GM13976 (cell line): ENCODE results near the gene B3GNT2.
"Not testable (repeated sequence)": the region's sequence is repeated elsewhere in the genome, so short reads cannot be mapped to it uniquely, and the experiment has no call there.

Experiments
- DNase-seq: peaks from one replicate; pipeline ENCODE4 v3.0.0; 2012; ENCODE audit warnings: low spot score
- CTCF ChIP-seq: IDR thresholded peaks from 2 replicates; pipeline ENCODE4 v1.5.1; 2012; ENCODE audit warnings: borderline replicate concordance, mild to moderate bottlenecking; ENCODE audit not compliant: insufficient read depth; ENCODE audit errors: extremely low read depth, missing control alignments, control extremely low read depth
- in situ Hi-C: fragments of 300-500 bp; cut with MboI; formaldehyde crosslinking; loops from one replicate; pipeline ENCODE4 v1.12.0; 2022; ENCODE audit warnings: low sequenced_read_pairs, mixed read lengths, inconsistent platforms; ENCODE audit not compliant: unreplicated experiment

Gene B3GNT2

DNA sequence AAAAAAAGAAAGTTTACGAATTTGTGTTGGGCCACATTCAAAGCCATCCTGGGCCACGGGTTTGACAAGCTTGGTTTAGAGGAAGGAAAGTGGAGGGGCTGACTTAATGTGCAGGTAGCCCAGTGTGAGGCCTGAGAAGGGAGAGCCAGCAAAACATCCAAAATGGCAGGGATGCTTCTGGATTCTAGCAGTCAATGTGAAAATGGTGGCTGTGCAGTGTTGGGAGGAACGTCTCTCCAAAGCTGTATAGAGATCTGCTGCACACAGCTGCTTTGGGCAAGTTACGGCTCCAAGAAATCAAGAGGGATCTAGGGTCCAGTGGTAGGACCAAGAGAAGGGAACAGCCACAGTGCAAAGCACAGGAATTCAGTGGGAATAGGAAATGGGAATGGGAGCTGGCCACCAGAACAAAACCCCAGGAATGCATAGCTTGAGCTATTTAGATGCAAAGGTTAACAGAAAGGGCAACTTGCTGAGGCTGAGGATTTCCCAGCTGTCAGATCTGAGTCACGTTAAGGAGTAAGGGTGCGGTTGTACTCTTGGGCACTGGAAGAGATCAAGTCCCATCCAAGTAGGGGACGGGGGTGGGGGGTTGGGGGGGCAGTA is 70.6 kb downstream of the B3GNT2 start:
- DNase-seq, result no peak
- in situ Hi-C loops, result no loop called here
- TF ChIP-seq CTCF, result no peak

DNA sequence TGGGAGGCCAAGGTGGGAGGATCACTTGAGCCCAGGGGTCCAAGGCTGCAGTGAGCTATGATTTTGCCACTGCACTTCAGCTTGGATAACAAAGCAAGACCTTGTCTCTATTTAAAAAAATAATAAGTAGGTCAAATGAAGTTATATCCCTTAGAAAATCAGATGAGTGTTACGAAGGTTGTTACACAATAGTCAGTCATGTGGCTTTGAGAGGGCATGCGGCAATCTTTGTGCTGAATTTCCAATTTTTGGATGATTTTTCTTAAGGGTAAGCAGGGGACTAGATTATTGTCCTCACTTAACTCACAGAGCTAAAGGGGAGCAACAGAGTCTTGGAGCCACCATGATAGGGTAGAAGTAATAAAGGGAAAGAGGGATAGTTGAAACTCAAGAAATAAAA is 71.8 kb downstream of the B3GNT2 start:
- TF ChIP-seq CTCF, result no peak
- in situ Hi-C loops, result no loop called here
- DNase-seq, result no peak

- in situ Hi-C loops, DNase-seq: not testable (repeated sequence)
Observed at GRCh38 chr2:62268681-62269188, 72.8 kb downstream of the B3GNT2 start.

DNA sequence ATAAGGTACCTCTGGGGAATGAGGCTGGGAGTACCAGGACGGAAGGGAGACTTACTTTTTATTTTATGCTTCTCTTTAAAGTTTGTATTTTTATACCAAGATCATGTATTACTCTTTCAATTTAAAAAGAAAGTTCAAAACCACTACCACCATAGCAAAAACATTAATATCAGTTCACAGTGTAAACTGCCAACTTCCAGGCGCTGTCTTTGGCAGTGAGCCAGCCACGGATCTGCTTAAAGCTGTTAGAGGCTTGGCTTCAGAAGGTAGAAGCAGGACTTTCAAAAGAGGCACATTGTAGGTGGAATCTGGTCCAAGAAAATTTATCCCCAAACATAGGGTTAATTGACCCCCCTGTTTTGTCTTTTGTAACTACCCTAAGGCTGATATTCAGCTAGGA is 74.8 kb downstream of the B3GNT2 start:
- in situ Hi-C loops, result no loop called here
- DNase-seq, result no peak
- TF ChIP-seq CTCF, result no peak
